NOMO-1 treated with dmso at 0.1 percent for 144 hours (cell line): ENCODE results near the gene COL11A2.
"Not testable (repeated sequence)": the region's sequence is repeated elsewhere in the genome, so short reads cannot be mapped to it uniquely, and the experiment has no call there.

Source experiments
- DNase-seq: peaks from one replicate; lab custom pipeline; 2025; ENCODE audit not compliant: unreplicated experiment; lab: John Stamatoyannopoulos, UW

Gene COL11A2

GRCh38 chr6:33160096-33160495 lies 32.2 kb downstream of the COL11A2 start:
- no peak for DNase-seq

DNA sequence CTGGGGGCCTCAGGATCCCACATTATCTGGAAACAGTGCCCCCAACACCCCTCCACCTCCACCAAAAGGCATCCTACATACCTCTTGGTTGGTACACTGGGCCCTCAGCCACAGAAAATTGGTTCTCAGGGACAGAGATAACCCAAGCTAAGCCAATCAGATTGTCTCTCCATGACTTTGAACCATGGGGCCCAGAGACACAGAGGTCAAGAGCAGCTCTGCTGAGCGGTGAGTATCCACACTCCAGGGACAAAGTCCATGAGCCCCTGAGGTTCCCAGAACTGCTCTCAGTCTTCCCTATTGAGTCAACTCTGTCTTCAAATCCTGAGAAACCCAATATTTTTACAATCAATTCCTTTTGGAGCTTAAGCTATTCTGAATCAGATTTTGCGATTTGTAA lies 35.3 kb downstream of the COL11A2 start:
- no peak for DNase-seq

DNA sequence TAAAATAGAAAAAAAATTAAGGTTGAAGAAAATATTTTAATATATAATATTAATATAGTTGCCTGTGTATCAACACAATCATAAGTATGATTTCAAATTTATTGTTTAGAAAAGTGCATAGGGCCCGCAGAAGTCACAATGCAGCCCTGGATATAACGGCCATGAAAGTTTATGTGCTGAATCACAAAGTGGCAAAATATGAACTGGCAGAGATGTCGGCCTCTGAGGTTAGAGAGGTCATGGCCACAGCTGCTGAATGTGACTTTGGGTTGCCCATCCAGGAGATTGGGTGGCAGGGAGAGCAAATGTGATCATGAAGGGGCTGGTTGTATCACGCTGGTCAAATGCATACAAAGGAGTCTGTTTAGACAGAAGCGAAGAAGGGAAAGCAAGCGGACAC lies 35.7 kb downstream of the COL11A2 start:
- no peak for DNase-seq

DNA sequence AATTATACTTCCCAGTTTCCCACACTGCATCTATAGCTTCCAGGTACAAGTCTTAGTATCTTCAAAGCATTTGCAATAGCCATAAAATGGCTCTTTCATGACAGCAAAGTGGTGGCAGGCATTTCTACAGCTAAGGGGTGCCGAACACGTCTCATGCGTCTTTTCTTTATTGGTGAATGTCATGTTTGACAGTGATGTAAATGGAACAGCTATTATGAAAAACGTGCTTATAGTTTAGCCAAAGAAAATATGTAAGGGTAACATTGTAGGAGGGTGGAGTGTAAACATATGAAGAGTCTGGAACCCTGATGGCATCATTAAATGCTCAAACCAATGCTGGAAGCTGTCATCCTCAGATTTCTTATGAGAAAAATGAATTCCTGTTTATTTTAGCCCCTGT lies 37.9 kb downstream of the COL11A2 start:
- no peak for DNase-seq

DNA sequence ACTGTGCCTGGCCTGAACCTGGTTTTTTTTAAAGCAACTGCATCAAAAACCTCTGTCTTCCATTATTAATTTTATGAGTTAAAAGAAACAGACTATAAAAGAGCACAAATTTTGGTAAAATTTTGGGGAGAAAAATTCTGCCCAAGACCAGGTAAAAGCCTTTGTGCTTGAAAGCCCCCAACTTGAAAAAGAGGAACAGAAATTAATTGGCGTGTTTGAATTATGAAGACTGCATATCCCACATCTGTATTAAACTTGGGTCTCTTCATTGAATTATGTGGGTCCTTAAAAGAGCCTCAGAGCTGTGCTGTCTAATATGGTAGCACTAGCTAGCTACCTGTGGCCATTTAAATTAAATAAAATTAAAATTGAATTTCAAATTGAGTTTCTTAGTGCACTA lies 41.2 kb downstream of the COL11A2 start:
- no peak for DNase-seq

GRCh38 chr6:33150560-33150959 lies 41.7 kb downstream of the COL11A2 start:
- not testable (repeated sequence) for DNase-seq

DNA sequence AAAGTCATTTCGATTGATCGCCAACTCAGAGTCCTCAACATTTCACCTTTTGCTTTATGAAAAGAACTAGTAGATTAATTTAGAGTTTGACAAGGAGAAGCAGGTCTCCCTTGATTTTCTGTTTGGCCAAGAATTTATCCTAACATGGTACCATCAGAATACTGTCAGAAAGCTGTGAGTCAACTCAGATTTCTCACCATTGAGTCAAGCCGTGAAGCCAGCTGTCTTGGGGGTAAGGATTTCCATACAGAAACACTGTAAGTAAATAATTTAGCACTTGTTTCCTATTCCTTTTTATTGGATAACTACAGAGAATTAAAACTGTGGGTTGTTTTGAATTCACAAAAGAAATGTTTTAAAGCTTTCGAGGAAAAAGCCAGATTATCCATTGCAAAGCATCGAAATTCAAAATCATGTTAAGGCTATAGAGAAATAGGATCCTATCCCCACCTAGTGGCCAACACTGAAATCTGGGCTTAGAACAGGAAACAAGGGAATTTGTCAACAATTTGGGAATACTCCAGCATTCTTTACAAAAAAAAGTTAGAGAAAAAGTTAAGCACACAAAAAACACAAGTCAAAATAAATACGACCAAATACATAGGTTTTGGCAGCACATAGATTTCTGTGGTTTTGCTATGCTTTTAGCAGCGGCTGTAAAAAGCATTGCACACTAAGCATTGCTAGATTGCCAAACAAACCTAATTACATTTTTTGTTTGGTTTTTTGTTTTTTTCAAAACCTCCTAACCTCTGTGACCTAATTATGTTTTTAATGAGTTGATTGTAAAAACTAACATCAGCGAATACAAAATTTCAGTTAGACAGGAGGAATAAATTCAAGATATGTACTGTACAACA lies 44.2 kb downstream of the COL11A2 start:
- DNase-seq: no peak

GRCh38 chr6:33144373-33144772 lies 47.9 kb downstream of the COL11A2 start:
- peak; percentile 73 for DNase-seq

GRCh38 chr6:33143113-33143770 lies 49.0 kb downstream of the COL11A2 start:
- DNase-seq: no peak

DNA sequence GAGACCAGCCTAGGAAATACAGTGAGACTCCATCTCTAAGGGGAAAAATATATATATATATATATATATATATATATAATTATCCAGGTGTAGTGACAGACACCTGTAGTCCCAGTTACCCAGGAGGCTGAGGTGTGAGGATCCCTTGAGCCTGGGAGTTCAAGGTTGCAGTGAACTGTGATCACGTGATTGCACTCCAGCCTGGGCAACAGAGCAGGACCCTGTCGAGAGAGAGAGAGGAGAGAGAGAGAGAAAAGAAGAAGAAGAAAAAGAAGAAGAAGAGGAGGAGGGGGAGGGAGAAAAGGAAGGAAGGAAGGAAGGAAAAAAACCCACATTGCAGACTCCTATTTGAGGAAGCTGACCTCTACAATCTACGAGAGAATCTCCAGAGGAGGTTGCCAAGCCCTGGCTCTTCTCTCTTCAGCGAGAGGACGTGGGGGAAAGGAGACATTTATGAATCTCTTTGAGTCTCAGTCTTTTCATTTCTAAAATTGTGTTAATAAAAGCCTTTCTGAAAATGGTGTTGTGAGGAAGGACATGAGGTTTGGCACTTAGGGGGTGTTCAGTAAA lies 49.7 kb downstream of the COL11A2 start:
- no peak for DNase-seq

DNA sequence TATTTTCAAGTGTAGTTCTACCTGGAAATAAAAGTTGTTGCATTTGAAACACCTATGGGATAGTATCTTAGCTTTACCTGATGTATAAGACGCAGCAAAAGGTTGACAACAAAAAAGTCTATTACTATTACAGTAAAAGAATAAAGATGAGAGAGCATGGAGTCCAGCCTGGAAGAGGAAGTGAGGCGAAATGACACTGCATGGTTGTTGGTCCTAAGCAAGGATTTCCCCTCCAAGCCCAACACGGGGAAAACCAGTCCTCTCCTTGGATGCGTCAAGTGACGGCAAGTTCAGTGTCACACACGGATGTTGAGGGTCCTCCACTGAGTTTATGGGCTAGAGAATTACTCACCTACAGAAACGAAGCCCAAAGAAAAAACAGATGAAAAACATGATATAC lies 51.7 kb downstream of the COL11A2 start:
- no peak for DNase-seq

GRCh38 chr6:33139596-33140206 lies 52.6 kb downstream of the COL11A2 start:
- DNase-seq: no peak

DNA sequence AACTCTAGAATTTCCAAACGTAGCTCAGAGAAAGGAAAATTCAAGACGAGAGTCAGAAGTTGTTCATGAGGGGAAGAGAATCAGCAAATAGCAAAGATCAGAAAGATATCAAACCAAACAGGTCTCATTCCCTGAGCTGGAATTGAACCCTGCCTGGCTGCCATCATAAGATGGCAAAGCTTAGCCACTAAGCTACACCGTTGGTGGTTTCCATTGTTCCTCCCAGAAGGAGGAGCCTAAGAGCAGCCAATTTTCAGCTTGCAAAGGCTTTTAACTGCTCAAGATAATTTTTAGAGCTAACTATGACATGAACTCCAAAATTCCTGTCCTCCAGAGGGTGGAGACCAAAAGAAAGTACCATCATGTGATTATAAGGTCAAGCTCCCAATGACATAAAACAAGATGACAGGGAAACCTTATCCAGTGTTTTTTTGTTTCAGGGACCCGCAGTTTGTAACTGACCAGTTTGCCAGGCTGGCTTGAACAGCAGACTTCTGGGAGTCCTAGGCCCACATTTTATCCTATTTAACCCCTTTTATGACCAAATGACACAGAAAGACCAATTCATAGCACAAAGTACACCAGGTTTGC lies 55.9 kb downstream of the COL11A2 start:
- DNase-seq: no peak

GRCh38 chr6:33132081-33132524 lies 60.2 kb downstream of the COL11A2 start:
- DNase-seq: peak; percentile 56

- no peak for DNase-seq
Observed at GRCh38 chr6:33128318-33128717, 63.9 kb downstream of the COL11A2 start.

- DNase-seq: no peak
Observed at GRCh38 chr6:33126101-33126714, 66.1 kb downstream of the COL11A2 start.

- no peak for DNase-seq
Observed at GRCh38 chr6:33124947-33125346, 67.3 kb downstream of the COL11A2 start.

DNA sequence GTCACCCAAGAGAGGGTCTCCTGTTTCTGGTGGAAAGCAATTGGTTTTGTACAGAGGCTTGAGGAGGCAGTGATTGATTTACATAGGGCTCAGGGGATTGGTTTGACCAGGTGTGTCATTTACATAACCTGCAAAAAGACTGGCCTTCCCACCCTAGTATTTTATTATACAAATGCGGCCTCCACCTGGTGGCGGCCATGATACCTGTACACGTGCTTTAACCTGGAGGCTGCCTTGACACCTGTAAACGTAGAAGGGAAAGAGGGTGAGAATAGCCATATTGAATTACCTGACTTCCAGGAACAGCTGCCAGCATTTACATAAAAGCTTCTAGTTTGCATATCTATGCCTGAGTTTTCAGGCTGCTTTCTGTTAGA lies 67.8 kb downstream of the COL11A2 start:
- DNase-seq: no peak

DNA sequence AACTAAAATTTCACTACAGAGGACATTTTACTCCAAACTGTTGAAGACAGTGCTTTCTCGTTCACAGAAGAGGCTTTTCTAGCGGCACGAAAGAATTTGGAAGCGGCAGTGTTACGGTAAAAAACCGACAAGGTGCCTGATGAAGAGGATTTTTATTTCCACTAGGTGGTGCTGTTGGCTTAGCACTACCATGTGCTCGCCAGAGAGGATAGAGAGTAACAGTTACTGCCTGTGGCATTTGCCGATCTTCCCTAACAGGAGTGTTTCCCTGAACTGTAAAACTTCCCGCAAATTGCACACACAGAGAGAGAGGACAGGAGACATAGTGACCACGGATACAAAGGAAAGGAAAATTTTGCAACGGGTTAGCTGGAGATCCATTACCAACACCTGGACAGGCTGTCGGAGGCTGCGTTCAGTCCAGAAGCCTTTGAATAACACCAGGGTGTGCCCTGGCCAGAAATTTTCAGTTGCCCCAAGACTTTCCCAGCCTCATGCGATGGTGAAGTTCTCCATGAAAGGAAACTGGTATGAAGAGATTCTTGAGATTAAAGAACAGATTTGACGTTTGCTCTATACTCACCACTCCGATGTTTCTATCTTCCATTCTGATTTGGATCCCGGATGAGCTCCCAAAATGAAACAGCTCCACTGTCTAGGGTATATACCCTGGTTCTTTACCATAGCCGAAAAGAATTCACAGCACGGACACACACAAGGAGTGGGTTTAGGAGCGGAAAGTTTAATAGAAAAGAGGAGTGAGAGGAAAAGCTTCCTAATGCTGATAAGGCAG lies 68.3 kb downstream of the COL11A2 start:
- no peak for DNase-seq

DNA sequence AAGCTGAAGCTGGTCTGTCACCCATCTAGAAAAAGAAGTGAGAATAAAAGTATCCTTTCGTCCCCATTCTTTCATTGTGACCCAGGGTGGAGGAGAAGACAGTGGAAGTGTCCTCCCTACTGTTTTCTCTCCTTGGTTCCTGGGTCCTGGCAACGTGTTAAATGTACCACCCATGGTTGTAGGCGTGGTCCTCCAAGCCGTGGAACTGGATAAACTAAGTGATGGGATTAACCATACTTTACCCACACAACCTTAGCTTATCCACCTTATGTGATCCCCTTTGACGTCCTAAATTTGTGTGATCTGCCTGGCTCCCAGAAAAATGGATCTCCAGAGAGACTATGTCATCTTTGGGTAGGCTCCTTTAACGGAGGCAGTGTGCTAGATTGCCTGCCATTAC lies 69.1 kb downstream of the COL11A2 start:
- no peak for DNase-seq
